ENCODE results near the gene TRPV5. TPM values are rescaled to one million over a fixed set of nuclear protein-coding genes. Genes with fewer than 3 reads are reported as not detected.

Gene TRPV5
- total RNA-seq = 0.23 TPM

DNA sequence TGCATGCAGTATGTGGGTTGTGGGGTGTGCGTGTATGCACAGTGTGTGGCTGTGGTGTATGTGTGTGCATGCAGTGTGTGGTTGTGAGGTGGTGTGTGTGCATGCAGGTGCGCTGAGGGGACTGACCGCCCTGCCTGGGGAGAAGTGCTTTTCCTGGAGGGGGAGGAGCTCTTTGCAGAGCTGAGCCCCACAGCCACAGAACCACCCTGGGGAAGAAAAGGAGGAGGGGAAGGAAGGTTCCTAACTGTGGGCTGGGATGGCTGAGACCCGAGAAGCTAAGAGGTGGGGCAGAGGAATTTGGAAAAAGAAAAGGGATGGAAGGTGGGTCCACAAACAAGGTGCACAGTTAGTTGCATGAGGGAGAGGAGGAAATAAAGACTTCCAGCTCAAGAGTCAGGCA is at the start of gene TRPV5:
TSS of gene TRPV5 (minus strand) at position 123 of the 400 bp plus-strand sequence. CDS start 287 bp downstream, outside the sequence.

DNA sequence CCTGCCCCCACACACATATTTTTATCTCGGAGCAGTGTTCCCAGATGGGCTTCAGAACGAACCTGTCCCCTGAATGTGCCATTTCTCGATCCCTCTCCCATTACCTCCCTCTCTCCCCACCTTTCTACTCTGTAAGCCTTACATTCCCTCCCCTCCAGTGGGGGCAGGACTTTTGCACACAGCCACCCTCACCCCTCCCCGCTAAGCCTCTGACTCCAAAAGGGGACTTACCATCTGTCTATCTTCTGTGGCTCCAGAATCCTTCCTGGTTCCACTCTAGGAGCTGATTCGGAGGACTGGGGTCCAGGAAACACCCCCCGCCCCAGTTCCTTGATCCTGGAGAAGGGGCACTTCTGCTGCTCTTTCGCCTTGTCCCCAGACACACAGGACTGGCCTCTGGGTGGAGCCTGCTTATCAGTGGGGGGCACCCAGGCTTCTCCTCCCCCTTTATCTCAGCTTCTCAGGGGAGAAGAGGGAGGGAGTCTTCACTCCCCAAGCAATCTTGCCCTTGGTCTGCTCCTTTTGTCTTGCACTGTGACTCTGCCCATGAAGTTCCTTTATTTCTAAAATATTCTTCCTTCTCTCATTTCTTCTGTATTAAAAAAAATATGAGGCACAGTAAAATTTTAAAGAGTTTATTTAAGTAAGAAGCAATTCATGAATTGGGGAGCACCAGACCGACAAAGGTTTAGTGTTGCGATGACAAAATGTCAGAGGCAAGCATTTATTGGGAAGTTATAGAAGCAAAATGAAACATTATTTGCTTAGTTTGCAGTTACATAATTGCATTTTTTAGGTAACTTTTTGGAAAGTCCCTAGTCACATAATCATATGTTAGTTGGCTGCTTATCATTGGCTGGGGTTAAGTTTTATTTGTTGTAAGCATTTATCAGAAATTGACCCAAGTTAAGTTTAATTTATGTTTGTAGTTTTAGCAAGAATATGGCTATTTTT is 28.7 kb upstream of the TRPV5 start, which contains the start of gene KEL:
TSS of gene KEL (minus strand) at position 391 of the 954 bp plus-strand sequence. CDS start at position 234, 157 bp downstream.

DNA sequence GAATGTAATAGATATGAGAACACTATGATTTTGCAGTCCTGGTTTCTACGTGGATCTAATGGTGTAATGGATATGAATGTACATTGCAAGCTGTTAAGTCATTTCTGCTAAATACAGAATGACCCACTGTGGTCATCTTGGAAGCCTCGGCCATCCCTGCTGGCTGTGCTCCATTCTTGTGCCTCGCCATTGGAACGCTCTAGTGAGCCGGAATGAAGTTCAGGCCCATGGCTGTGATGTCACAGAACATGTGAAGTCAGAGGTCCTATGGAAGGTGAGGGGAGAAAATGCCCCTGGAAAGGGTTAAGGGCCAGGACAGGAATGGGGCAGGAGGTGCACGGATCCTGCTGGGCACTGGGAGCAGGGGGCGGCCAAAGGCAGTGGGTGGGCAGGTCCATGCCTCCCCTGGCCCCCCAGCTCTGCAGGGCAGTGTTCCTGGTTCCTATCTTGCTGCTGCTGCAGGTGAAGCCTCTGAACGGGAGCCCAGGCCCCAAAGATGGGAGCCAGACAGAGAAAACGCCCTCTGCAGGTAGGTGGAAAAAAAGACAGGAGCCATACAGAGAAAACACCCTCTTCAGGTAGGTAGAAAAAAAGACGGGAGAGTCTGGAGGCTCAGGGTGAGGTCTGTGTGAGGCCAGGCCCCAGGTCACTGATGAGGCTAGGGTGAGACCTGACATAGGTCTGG is 5.8 kb upstream of the TRPV5 start, which contains the start of gene LLCFC1:
TSS of gene LLCFC1 (plus strand) at position 259 of the 685 bp plus-strand sequence. CDS start at position 397, 138 bp downstream.

DNA sequence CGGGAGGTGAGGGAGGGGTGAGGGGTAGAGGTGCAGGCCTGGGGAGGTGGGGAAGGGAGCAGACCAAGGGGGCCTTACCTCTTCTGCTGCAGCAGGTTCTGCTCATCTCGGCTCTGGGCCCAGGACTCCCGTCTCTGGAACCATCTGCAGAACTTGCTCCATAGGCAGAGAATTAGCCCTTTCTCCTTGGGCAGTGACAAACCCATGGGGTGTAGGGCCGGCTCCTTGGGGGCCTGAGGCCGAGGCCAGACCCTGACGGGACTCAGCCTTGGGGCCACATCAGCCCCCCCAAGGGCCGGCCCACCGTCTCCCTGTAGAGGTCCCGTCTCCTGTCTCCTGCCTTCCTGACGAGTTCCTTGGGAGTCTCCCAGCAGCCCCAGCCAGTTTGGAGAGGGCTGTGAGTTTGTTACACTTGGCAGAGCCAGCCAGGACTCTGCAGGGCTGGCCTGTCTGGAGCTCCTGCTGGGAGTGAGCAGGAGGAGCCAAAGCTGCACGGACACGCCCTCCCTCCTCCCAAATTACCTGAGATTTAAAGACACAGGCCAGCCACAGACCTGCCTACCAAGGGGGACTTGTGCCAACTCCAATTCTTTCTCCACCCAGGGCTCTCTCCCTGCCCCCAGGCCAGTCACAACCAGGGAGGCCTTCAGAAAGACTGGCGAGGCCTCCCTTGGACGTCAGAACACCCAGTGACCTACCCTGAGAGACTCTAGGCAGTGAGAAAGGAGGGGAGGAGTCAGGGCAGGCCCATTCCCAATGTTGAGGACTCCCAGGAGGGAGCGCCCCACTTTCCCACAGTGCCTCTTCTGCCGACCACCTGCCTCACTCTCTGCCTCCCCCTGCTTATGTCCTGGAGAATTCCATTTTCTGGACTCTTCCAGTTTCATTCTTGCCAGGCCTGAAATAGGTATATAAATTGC is 48.0 kb downstream of the TRPV5 start, which contains the start of gene TRPV6:
TSS of gene TRPV6 (minus strand) at position 435 of the 920 bp plus-strand sequence.

Other genes starting within 250 kb of the TRPV5 start
- not detected for gene PRSS1, start 184.3 kb downstream of the TRPV5 start, total RNA-seq
- not detected for gene PRSS2, start 162.8 kb downstream of the TRPV5 start, total RNA-seq
- 21.9 TPM for gene EPHB6, start 78.7 kb downstream of the TRPV5 start, total RNA-seq
- gene TRPV6, start 48.0 kb downstream of the TRPV5 start, total RNA-seq = under 0.01 TPM
- gene LLCFC1, start 5.7 kb upstream of the TRPV5 start, total RNA-seq = not detected
- 2.5 TPM for gene KEL, start 28.6 kb upstream of the TRPV5 start, total RNA-seq
- 0.69 TPM for gene OR9A2, start 93.4 kb upstream of the TRPV5 start, total RNA-seq
- not detected for gene OR6V1, start 118.6 kb upstream of the TRPV5 start, total RNA-seq
- gene PIP, start 198.3 kb upstream of the TRPV5 start, total RNA-seq = not detected
- not detected for gene TAS2R39, start 249.7 kb upstream of the TRPV5 start, total RNA-seq

All from diencephalon (tissue), 1 donor.